ENCODE results near the gene CPLANE2.

Gene CPLANE2

GRCh38 chr1:16243936-16244649 lies 7.1 kb upstream of the CPLANE2 start:
- Histone ChIP-seq H3K4me3 (replicated peaks; ENCODE audit: low read depth, low read length) (no peak overlapping the region), H3K27me3 (replicated peaks; ENCODE audit: control insufficient read depth, insufficient read depth, low read length) (no peaks in the 10 kb centered on the region), H3K36me3 (ENCODE audit: control insufficient read depth, insufficient read depth, low read length) (peaks cover 3% of the 10 kb centered on the region)
- DNase-seq (ENCODE audit: extremely low read depth, insufficient read length) = no peak
- peak; percentile 88 for TF ChIP-seq CTCF (IDR thresholded peaks at IDR 0.05; ENCODE audit: insufficient read depth, low read length, poor library complexity, severe bottlenecking)

DNA sequence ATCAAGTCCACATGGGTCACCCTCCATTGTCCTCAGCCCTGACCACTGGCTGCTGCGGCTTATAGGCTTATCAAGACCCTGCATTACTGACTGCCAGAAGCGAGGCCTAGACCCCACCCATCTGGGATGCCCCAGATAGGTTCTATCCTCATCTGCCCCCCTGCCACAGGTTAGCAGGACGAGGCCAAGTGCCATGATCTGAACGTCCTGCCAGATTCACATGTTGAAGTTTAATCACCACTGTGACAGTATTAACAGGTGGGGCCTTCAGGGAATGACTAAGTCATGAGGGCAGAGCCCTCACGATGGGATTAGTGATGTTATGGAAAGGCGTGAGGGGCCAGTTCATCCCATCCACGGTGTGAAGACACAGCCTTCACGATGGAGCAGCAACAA lies 6.2 kb upstream of the CPLANE2 start:
- TF ChIP-seq CTCF (IDR thresholded peaks at IDR 0.05; ENCODE audit: insufficient read depth, low read length, poor library complexity, severe bottlenecking) = no peak
- H3K4me3 ChIP-seq (replicated peaks; ENCODE audit: low read depth, low read length) = no peak overlapping the region
- no peaks in the 10 kb centered on the region for H3K27me3 ChIP-seq (replicated peaks; ENCODE audit: control insufficient read depth, insufficient read depth, low read length)
- peaks cover 3% of the 10 kb centered on the region for H3K36me3 ChIP-seq (ENCODE audit: control insufficient read depth, insufficient read depth, low read length)
- no peak for DNase-seq (ENCODE audit: extremely low read depth, insufficient read length)

GRCh38 chr1:16242556-16243214 lies 5.7 kb upstream of the CPLANE2 start:
- Histone ChIP-seq H3K4me3 (replicated peaks; ENCODE audit: low read depth, low read length) (no peak overlapping the region), H3K36me3 (ENCODE audit: control insufficient read depth, insufficient read depth, low read length) (peaks cover 3% of the 10 kb centered on the region), H3K27me3 (replicated peaks; ENCODE audit: control insufficient read depth, insufficient read depth, low read length) (no peaks in the 10 kb centered on the region)
- TF ChIP-seq CTCF (IDR thresholded peaks at IDR 0.05; ENCODE audit: insufficient read depth, low read length, poor library complexity, severe bottlenecking) = no peak
- no peak for DNase-seq (ENCODE audit: extremely low read depth, insufficient read length)

DNA sequence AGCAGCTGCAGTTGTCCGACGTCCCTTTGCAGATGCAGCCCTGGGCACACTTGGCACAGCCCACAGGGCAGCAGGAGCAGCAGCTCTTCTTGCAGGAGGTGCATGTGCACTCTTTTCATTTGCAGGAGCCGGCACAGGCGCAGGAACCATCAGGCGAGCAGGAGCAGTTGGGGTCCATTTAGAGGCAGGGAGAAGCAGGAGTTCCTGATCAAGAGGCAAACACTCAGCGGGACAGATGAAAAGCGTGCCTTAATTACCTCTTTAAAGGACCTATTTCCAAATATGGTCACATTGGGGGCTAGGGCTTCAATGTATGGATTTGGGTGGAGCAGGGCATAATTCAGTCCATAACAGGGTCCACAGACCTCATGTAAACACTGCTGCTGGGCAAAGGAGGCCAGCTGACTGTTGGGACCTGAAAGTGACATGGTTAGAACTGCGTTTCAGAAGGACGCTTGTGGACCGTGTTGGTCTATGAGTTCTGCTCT lies 4.3 kb upstream of the CPLANE2 start:
- TF ChIP-seq CTCF (IDR thresholded peaks at IDR 0.05; ENCODE audit: insufficient read depth, low read length, poor library complexity, severe bottlenecking) = no peak
- no peak for DNase-seq (ENCODE audit: extremely low read depth, insufficient read length)
- Histone ChIP-seq H3K36me3 (ENCODE audit: control insufficient read depth, insufficient read depth, low read length) (no peaks in the 10 kb centered on the region; the same call in 1 of the 2 replicates), H3K27me3 (replicated peaks; ENCODE audit: control insufficient read depth, insufficient read depth, low read length) (no peaks in the 10 kb centered on the region), H3K4me3 (replicated peaks; ENCODE audit: low read depth, low read length) (no peak overlapping the region)

GRCh38 chr1:16239972-16240491 lies 3.0 kb upstream of the CPLANE2 start:
- no peaks in the 10 kb centered on the region for H3K27me3 ChIP-seq (replicated peaks; ENCODE audit: control insufficient read depth, insufficient read depth, low read length)

More at GRCh38 chr1:16239972-16240491, 3.0 kb upstream of the CPLANE2 start:
- Histone ChIP-seq H3K36me3 (ENCODE audit: control insufficient read depth, insufficient read depth, low read length) (no peaks in the 10 kb centered on the region), H3K4me3 (replicated peaks; ENCODE audit: low read depth, low read length) (no peak overlapping the region)
- TF ChIP-seq CTCF (IDR thresholded peaks at IDR 0.05; ENCODE audit: insufficient read depth, low read length, poor library complexity, severe bottlenecking) = no peak
- no peak for DNase-seq (ENCODE audit: extremely low read depth, insufficient read length)
